HCT116 (cell line): ENCODE measurements around the gene COL15A1. TPM values are rescaled to one million over a fixed set of nuclear protein-coding genes. Genes with fewer than 3 reads are reported as not detected.

Source experiments
- ATAC-seq: fragments of 200-7000 bp; cut with Tn5 transposase; 2 replicates; pipeline ENCODE4 v1.9.1; 2020; ENCODE audit warnings: mild to moderate bottlenecking, moderate library complexity
- BruUV-seq: library from RNA; stranded (reverse); fragments of 400-500 nt; replicated peaks from 2 replicates; lab custom pipeline; 2021; lab: Mats Ljungman, UMichigan
- CTCF ChIA-PET: fragments of 300-600 bp; sonication (Branson Sonifier 250); formaldehyde crosslinking; loops from one replicate; lab custom pipeline; 2021; ENCODE audit warnings: antibody characterized with exemption; lab: Charles Lee
- POLR2A ChIA-PET: fragments of 300-600, 350-600 bp; sonication (Branson Sonifier 250); formaldehyde crosslinking; loops from one replicate; lab custom pipeline; 2021; ENCODE audit warnings: antibody characterized with exemption; lab: Charles Lee
- RAD21 ChIA-PET, 2 experiments: fragments of 300-600 bp; sonication (Branson Sonifier 250); formaldehyde crosslinking; loops; one replicate each; lab custom pipeline; 2023; ENCODE audit warnings: low total read pairs in 2 of 2; ENCODE audit not compliant: uncharacterized antibody in 2 of 2, unreplicated experiment in 2 of 2, low non-redundant PET in 1 of 2; lab: Charles Lee
- DNase-seq: peaks from one replicate; pipeline ENCODE4 v3.0.0-alpha.2; 2010; ENCODE audit warnings: low read depth, low spot score
- H2AFZ ChIP-seq: fragments of 200-600 bp; shearing (Covaris generic), sonication (generic); 2 replicates; pipeline ENCODE4 v1.6.1; 2017; ENCODE audit warnings: low read depth, mixed run types, mixed read lengths, antibody characterized with exemption, low read length; ENCODE audit not compliant: poor library complexity, severe bottlenecking
- H3K27ac ChIP-seq: 2 replicates; pipeline ENCODE4 v1.5.1; 2012; ENCODE audit warnings: low read depth, low read length
- H3K27me3 ChIP-seq: fragments of 200-600 bp; sonication (generic); 2 replicates; pipeline ENCODE4 v1.6.1; 2016; ENCODE audit warnings: mixed run types, low read length, mixed read lengths; ENCODE audit not compliant: insufficient read depth
- H3K36me3 ChIP-seq, 2 experiments: fragments of 200-500 bp in 1 of 2; fragments of 200-600 bp in 1 of 2; sonication (Bioruptor generic) in 1 of 2; sonication (generic) in 1 of 2; 2 replicates each; pipeline versions ENCODE4 v1.5.1 to v1.6.1; 2014 to 2016; ENCODE audit warnings: low read length in 2 of 2, inconsistent platforms in 1 of 2, mixed read lengths in 1 of 2, mixed run types in 1 of 2; ENCODE audit not compliant: insufficient read depth in 2 of 2, control insufficient read depth in 1 of 2
- H3K4me1 ChIP-seq, 2 experiments: fragments of 200-600 bp in 1 of 2; sonication (generic) in 1 of 2; 2 replicates each; pipeline versions ENCODE4 v1.5.1 to v1.6.1; 2012 to 2017; ENCODE audit warnings: low read length in 2 of 2, inconsistent platforms in 1 of 2, mild to moderate bottlenecking in 1 of 2, mixed read lengths in 1 of 2, mixed run types in 1 of 2, moderate library complexity in 1 of 2; ENCODE audit not compliant: insufficient read depth in 2 of 2, control insufficient read depth in 1 of 2
- H3K4me2 ChIP-seq: fragments of 200-600 bp; sonication (generic); 2 replicates; pipeline ENCODE4 v1.6.1; 2017; ENCODE audit warnings: mixed run types, low read length, mixed read lengths
- H3K4me3 ChIP-seq, 2 experiments: fragments of 200-600 bp in 1 of 2; sonication (generic) in 1 of 2; replicated peaks in 1 of 2; 2 replicates each; pipeline ENCODE4 v1.5.1; 2011 to 2016; ENCODE audit warnings: low read length in 2 of 2, control low read depth in 1 of 2, low read depth in 1 of 2, mild to moderate bottlenecking in 1 of 2, mixed read lengths in 1 of 2, mixed run types in 1 of 2
- H3K79me2 ChIP-seq: fragments of 200-600 bp; sonication (generic); 2 replicates; pipeline ENCODE4 v1.6.1; 2017; ENCODE audit warnings: mild to moderate bottlenecking, mixed run types, low read length, moderate library complexity, mixed read lengths; ENCODE audit not compliant: insufficient read depth
- H3K9ac ChIP-seq: fragments of 200-600 bp; sonication (generic); 2 replicates; pipeline ENCODE4 v1.6.1; 2016; ENCODE audit warnings: low read length, mixed read lengths
- H3K9me2 ChIP-seq: fragments of 200-600 bp; sonication (generic), shearing (Covaris generic); 2 replicates; pipeline ENCODE4 v1.6.1; 2017; ENCODE audit warnings: mixed run types, mild to moderate bottlenecking, moderate library complexity; ENCODE audit not compliant: insufficient read depth
- H3K9me3 ChIP-seq, 2 experiments: fragments of 200-500 bp in 1 of 2; fragments of 200-600 bp in 1 of 2; sonication (Bioruptor generic) in 1 of 2; sonication (generic) in 1 of 2; 2 replicates each; pipeline ENCODE4 v1.6.1; 2014 to 2017; ENCODE audit warnings: low read length in 2 of 2, mixed read lengths in 2 of 2, inconsistent platforms in 1 of 2, low read depth in 1 of 2, mild to moderate bottlenecking in 1 of 2, mixed run types in 1 of 2, moderate library complexity in 1 of 2; ENCODE audit not compliant: control insufficient read depth in 1 of 2, insufficient read depth in 1 of 2
- H4K20me1 ChIP-seq: fragments of 200-600 bp; sonication (generic), shearing (Covaris generic); 2 replicates; pipeline ENCODE4 v1.6.1; 2017; ENCODE audit warnings: mixed run types, mild to moderate bottlenecking, moderate library complexity; ENCODE audit not compliant: insufficient read depth
- CTCF ChIP-seq, 3 experiments: fragments of 200-600 bp in 1 of 3; sonication (generic) in 1 of 3; IDR thresholded peaks in 2 of 3; conservative IDR thresholded peaks in 1 of 3; 2 replicates each; pipeline ENCODE4 v1.5.1; 2012 to 2017; ENCODE audit warnings: low read depth in 2 of 3, low read length in 2 of 3, antibody characterized with exemption in 1 of 3, borderline replicate concordance in 1 of 3, control low read depth in 1 of 3, mild to moderate bottlenecking in 1 of 3, mixed read lengths in 1 of 3, mixed run types in 1 of 3, moderate library complexity in 1 of 3; ENCODE audit not compliant: insufficient read depth in 1 of 3
- RAD21 ChIP-seq: IDR thresholded peaks from 2 replicates; pipeline ENCODE4 v1.6.1; 2012; ENCODE audit warnings: low read depth, mild to moderate bottlenecking
- SRF ChIP-seq: IDR thresholded peaks from 2 replicates; pipeline ENCODE4 v1.6.1; 2012; ENCODE audit warnings: low read depth
- YY1 ChIP-seq: IDR thresholded peaks from 2 replicates; pipeline ENCODE4 v1.6.1; 2011; ENCODE audit warnings: low read length, low read depth, moderate library complexity, mild to moderate bottlenecking; ENCODE audit not compliant: insufficient replicate concordance; ENCODE audit errors: extremely low read depth
- intact Hi-C: fragments of 100-400 bp; cut with micrococcal nuclease; formaldehyde crosslinking; loops from 2 replicates; pipeline ENCODE4 v1.10.0; 2022
- total RNA-seq: library from RNA; stranded (reverse); gene quantifications from one replicate; pipeline ENCODE4 v1.2.1, GENCODE V29; 2021; ENCODE audit not compliant: unreplicated experiment

Gene COL15A1
- total RNA-seq, 1 experiment from 2014 or later, result 0.15 TPM

GRCh38 chr9:99000476-99001395 is 57.0 kb downstream of the COL15A1 start:
- no peak overlapping the region for H3K4me2 ChIP-seq
- ChIA-PET CTCF (interaction anchor here (1.5 to 1.9 kb wide), 2 partner anchors 138 to 152 kb away, joined by 4 to 8 read pairs; no protein-coding TSS in a partner anchor), RAD21 (no interaction called here), POLR2A (no interaction called here)
- H3K27ac ChIP-seq, result no peak overlapping the region
- H3K9me2 ChIP-seq, result no peaks in the 10 kb centered on the region
- no peak for TF ChIP-seq SRF
- peak; percentile 82 for TF ChIP-seq RAD21
- peak; percentile 69 to 79 (median 75); a peak in 5 of 6 replicates for TF ChIP-seq CTCF (IDR thresholded peaks at IDR 0.05 in 2 of 3, conservative IDR thresholded peaks at IDR 0.05 in 1 of 3; ENCODE audit: borderline replicate concordance in 1 of 3, insufficient read depth in 1 of 3, low read depth in 2 of 3, low read length in 2 of 3)
- no peak for TF ChIP-seq YY1
- intact Hi-C loops, result loop anchor here (1.0 kb wide), 1 partner anchor 140 kb away; no protein-coding TSS in a partner anchor
- peak; percentile 34 for DNase-seq
- H3K9ac ChIP-seq, result no peak overlapping the region
- no peaks in the 10 kb centered on the region for H3K79me2 ChIP-seq
- no peak overlapping the region for H2AFZ ChIP-seq
- no peaks in the 10 kb centered on the region for H3K9me3 ChIP-seq
- no peaks in the 10 kb centered on the region for H4K20me1 ChIP-seq
- peaks cover 0 to 3% of the 10 kb centered on the region in 2 experiments; a peak in 1 of 4 replicates for H3K4me1 ChIP-seq
- ATAC-seq, result peak; percentile 57
- no TSS peak for BruUV-seq
- H3K27me3 ChIP-seq, result peaks cover 6% of the 10 kb centered on the region; the same call in 1 of the 2 replicates
- no peaks in the 10 kb centered on the region for H3K36me3 ChIP-seq
- H3K4me3 ChIP-seq, result no peak overlapping the region
